Measurements from ENCODE around the gene ABR. TPM values are rescaled to one million over a fixed set of nuclear protein-coding genes. Genes with fewer than 3 reads are reported as not detected.

The ABR gene
- total and polyA plus RNA-seq, 2 of the 8 experiments (the other 6 are each of a cell fraction or from before 2014, with no cell fraction given) = 44.8 to 47.2 TPM

DNA sequence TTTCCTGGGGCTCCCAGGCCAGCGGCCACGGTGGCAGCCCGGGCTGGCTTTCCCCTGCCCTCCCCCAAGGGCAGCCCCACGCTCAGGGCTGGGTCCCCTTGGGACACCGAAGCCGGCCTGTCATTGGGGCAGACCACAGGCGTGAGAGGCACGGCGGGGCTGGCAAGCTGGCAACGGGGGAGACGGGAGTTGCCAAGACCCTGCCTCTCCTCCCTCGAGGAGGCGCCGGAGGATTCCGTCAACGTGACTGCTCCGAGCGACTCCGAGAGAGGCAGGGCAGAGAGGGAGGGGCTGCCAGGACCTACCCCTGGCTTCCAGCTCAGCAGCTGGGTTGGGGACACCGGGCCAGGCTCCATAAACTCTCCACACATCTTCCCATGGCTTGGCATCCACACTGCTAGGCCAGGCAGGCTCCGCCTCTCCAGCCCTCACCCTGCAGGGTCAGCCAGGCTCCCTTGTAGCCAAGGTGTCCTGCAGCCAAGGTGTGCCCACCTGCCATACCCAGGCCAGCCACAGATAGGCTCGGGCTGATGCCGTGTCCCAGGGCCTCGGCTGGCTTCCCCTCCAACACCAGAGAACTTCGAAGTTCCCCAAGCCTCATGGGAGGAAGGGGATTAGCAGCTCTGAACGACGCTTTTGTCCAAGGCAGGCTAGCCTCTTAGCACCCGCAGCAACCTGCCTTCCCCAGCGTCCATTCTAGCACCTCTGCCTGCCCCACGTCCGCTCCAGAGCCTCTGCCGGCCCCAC lies 157.3 kb downstream of the ABR start (continued):
- TF ChIP-seq CREB1 (IDR thresholded peaks at IDR 0.05) = no peak
- no peak for TF ChIP-seq ZNF274 (IDR thresholded peaks at IDR 0.05; ENCODE audit: borderline replicate concordance, extremely low read depth, low read length)
- TF ChIP-seq, protein P1, sequence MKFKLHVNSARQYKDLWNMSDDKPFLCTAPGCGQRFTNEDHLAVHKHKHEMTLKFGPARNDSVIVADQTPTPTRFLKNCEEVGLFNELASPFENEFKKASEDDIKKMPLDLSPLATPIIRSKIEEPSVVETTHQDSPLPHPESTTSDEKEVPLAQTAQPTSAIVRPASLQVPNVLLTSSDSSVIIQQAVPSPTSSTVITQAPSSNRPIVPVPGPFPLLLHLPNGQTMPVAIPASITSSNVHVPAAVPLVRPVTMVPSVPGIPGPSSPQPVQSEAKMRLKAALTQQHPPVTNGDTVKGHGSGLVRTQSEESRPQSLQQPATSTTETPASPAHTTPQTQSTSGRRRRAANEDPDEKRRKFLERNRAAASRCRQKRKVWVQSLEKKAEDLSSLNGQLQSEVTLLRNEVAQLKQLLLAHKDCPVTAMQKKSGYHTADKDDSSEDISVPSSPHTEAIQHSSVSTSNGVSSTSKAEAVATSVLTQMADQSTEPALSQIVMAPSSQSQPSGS (IDR thresholded peaks at IDR 0.05; ENCODE audit: low read length) = no peak
- TF ChIP-seq EGR1 (IDR thresholded peaks at IDR 0.05; ENCODE audit: borderline replicate concordance, low read depth, low read length) = no peak
- TF ChIP-seq POU5F1 (IDR thresholded peaks at IDR 0.05; ENCODE audit: low read depth, low read length) = no peak
